ENCODE measurements around the gene CAPS2.

DNA sequence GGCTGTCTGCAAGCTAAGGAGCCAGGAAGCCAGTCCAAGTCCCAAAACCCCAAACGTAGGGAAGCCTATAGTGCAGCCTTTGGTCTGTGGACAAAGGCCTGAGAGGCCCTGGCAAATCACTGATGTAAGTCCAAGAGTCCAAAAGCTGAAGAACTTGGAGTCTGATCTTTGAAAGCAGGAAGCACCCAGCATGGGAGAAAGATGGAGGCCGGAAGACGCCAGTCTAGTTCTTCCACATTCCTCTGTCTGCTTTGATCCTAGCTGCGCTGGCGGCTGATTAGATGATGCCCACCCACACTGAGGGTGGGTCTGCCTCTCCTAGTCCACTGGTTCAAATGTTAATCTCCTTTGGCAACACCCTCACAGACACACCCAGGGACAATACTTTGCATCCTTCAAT, 58.5 kb downstream of the CAPS2 start:
- no peak for TF ChIP-seq CTCF (conservative IDR thresholded peaks at IDR 0.05; ENCODE audit: low read length)
- no peak for TF ChIP-seq EZH2phosphoT487 (IDR thresholded peaks at IDR 0.05; ENCODE audit: borderline replicate concordance)
